Vagina (tissue), 2 donors: ENCODE data around the gene CCDC88A.

Source experiments
- CTCF ChIP-seq, 3 experiments: fragments of 450-650 bp in 2 of 3; fragments of 200-600 bp in 1 of 3; sonication (generic) in 1 of 3; IDR thresholded peaks; one replicate each; pipeline ENCODE4 v1.5.1; 2017 to 2019; ENCODE audit warnings: antibody characterized with exemption in 3 of 3, mild to moderate bottlenecking in 2 of 3, moderate library complexity in 2 of 3
- POLR2A ChIP-seq, 2 donors: fragments of 450-650 bp; IDR thresholded peaks; one replicate each; pipeline ENCODE4 v1.6.1; 2017; ENCODE audit warnings: antibody characterized with exemption in 2 of 2, mild to moderate bottlenecking in 2 of 2, moderate library complexity in 2 of 2
- POLR2AphosphoS5 ChIP-seq, 2 donors: sonication (generic); formaldehyde crosslinking; IDR thresholded peaks; one replicate each; pipeline ENCODE4 v1.9.0; 2017; ENCODE audit warnings: antibody characterized with exemption in 2 of 2, mild to moderate bottlenecking in 2 of 2, low read depth in 1 of 2; ENCODE audit not compliant: insufficient read depth in 1 of 2

- TF ChIP-seq CTCF (IDR thresholded peaks at IDR 0.05) (no peak), POLR2AphosphoS5 (IDR thresholded peaks at IDR 0.05; ENCODE audit: insufficient read depth in 1 of 2, low read depth in 1 of 2) (no peak), POLR2A (IDR thresholded peaks at IDR 0.05) (no peak)
Observed at GRCh38 chr2:55395724-55396605, 23.7 kb downstream of the CCDC88A start.
